Left hindlimb (tissue), 1 donor: ENCODE measurements around the gene LYSMD2.

Experiments used
- DNase-seq: peaks from one replicate; pipeline ENCODE4 v3.0.0-alpha.2; 2018

Gene LYSMD2

DNA sequence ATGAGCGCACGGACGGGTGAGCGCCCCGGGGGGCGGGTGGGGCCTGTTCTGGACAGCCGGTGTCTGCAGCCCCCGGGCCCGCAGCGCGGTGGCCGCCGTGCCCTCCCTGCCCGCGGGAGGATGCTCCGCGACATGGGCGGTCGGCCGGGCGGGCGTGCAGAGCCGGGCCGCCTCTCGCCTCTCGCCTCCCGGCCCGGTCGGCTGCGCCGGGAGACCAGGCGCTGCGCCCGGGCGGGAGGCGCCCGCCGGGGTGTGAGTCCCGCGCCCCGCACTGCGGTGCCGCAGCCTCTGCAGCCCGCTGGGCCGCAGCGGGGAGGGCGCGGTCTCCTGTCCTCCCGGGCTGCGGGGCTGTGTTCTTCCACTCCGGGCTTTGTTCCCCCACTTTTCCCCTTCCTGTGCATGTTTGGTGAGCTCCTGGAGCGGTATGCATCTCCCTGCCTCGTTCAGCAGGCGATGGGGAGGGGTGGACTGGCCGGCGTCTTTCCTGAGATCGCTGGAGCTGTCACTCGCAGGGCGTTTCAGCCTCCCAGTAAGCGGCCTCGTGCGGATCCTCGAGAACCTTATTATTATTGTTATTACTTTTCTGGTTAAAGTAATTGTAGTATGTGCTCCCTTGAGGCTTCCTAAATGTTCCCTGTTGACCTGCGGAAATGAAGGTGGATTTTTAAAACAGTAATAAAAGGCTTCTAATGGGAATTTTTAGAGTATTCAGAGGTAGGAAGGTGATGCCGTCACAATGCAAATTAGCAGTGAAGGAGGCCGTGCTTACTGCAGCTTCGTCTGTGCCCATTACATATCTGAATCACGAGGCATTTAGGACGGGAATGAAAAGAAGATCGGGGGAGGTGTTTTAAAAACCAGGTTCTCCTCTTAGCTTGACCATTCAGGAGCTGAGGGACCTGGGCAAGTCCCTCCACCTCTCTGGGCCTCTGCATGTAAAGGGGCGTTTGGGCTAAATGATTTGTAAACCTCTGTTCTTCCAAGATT, 14.5 kb upstream of the LYSMD2 start:
- DNase-seq: peak; percentile 49

DNA sequence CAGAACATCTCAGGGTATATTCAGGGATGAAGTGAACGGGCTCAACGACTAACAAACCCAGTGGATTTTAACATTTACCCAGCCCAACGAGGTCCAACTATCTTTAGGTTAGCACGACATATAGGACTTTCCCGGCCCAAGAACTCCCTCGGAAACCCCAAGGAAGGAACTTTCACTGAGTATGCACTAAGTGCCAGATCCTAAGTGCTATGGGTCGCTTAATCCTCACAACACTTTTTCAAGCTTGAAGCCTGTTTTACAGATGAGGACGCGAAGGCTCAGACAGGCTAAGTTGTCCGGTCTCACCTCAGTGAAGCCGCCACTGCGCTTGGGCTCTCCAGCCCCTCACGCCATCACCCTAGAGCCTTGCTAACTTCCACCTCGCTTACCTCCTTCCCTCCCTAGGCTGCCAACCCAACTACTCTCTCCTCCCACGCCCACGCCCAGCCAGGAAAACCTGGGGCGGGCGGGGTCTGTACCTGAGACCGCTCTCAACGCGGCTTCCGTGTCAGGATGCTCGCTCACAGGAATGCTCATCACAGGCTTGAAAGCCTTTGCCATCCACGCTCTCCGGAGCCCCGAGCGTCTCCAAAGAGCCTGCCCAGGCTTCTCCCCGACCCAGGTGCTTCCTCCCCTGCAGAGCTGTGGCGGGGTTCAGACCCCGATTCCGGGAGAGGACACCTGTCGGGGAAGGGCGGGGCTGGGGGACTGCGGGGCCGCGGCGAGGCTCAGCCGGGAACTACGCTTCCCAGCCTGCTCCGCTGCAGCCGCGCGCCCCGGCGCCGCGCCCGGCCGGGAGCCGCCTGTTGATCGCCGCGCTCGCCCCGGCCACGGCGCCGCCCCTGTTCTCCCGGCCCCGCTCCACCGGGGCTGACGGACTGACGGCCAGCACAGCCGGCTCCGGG, 13.6 kb upstream of the LYSMD2 start, which contains the start of gene TMOD2:
Gene TMOD2, plus strand, starts transcription at position 806 of the 905 bp plus-strand sequence. CDS start 14,845 bp downstream, outside the sequence.
- DNase-seq: peak; percentile 40

DNA sequence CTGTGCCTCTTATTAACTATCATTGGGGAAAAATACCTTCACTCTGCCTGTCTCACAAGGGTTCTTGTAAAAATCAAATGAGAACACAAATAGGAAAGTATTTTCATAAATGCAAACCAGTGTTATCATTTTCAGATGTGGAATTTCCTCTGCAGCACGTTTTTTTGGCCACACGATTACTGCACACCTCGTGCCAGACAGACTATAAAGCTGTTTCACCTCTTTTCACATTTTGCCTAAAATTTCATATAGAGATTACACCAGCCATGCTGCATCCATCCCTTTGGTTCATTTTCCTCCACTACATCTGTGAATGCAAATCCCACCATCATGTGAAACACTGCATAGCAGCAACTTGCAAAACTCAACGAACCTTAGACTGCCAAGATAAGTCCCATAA, 12.7 kb upstream of the LYSMD2 start:
- DNase-seq: no peak

DNA sequence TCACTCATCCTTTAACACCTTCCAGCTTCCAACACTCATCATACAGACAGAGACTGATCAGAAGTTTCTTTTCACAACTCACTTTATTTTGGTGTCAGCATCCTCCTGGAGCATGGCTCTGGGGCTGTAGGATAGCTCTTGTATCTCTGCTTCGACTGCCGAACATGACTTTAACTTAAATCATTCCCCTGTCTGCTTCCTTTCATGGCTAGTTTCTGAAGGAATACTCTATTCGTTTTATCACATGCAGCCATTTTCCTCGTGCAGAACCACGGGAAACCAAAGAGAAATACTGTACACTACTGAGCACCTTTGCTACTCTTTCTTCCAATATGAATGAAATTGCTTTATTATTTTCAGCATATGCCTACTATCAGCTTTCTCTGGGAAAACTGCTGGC, 11.9 kb upstream of the LYSMD2 start:
- DNase-seq: no peak

DNA sequence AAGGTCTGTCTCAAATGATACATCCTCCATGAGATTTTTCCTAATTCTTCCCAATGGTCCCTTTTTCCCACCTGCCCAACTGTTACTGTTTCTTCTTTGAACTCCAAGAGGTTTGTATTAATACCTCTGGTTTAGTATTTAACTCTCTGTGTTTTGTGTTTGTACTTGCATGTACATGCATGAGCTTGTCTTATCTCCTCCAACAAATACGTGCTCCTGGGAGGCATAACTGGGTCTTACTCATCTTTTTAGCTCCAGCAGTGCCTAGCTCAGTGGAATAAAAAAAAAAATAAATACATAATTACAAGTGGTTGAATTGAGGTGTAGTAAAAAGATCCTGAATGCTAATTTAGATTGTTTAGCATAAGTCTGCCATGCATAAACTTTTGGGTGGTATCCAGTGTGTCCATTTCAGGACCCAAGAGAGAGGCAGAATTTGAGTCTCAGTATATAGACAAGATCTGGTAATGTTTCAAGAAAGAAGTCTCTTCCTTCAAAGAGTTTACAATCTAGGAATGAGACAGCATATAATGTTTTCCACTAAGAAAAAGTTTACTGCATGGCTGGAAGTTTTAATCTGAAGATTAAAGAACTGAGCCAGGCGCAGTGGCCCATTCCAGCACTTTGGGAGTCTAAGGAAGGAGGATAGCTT, 1.7 kb upstream of the LYSMD2 start:
- DNase-seq: no peak

DNA sequence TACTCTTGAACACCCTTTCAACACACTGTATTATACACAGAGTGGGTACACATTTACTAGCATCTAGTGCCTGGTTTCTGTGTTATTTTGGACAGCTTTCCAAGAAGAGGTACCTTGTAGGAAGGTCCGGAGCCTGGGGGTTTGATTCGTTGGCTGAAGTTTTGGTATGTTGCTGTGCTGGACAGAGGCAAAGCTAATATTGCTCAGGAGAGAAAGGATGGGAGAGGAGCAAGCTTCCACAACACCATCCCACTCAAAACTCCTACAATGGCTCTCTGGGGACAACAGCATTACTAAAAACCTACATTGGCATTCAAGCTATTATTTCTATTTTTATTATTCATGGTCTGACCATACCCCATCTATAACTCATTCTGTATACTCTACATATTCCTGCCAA, 1.1 kb upstream of the LYSMD2 start:
- DNase-seq: no peak

DNA sequence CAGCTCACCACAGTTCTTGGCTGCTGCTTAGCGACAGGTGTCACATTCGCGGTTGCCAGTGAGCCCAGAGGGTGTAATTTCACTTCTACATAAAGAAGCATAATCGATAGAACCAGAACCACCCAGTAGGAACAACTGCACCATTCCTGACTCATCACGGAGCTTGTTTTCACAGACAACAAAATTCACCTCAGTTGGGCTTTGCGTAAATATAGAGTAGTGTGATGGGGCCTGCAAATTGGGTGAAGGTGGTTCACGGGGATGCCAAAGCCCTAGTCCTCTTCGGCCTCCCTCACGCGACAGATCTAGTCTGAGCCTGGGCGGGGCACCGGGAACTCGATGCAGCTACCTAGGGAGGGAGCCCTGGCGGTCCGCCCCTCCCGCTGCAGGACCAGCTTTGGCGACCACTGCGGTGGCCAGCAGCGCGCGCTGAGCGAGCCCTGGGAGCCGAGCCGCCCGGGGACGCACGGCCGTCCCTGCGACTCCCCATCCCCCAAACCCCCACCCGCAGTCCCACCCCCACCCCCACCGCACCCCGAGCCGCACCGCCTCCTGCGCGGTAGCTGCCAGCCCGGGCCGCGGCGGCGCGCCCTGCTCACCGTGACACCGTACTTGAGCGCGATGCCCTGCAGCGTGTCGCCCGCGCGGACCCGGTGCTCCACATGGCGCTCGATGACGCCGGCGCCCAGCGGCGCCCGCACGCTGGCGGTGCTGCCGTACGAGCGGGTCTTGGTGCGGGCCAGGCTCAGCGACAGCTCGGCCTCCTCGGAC, 519 bp downstream of the LYSMD2 start:
- DNase-seq: peak; percentile 42

DNA sequence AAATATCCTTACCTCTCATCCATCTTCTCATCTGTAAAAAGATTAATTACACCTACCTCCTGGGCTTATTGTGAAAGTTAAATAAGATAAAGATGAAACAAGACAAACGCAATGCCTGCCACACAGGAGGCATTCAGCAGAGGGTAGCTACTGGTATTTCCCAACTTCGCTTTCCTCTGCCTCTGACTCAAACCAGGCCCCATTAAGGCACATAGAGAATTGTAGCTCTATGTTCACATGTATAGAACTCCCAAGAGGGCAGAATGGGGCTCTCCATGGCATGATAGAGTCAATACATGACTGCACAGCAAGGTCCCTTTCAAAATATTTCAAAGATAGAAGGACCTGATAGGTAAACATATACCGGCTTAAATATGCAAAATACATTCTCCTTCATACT, 1.4 kb downstream of the LYSMD2 start:
- no peak for DNase-seq

DNA sequence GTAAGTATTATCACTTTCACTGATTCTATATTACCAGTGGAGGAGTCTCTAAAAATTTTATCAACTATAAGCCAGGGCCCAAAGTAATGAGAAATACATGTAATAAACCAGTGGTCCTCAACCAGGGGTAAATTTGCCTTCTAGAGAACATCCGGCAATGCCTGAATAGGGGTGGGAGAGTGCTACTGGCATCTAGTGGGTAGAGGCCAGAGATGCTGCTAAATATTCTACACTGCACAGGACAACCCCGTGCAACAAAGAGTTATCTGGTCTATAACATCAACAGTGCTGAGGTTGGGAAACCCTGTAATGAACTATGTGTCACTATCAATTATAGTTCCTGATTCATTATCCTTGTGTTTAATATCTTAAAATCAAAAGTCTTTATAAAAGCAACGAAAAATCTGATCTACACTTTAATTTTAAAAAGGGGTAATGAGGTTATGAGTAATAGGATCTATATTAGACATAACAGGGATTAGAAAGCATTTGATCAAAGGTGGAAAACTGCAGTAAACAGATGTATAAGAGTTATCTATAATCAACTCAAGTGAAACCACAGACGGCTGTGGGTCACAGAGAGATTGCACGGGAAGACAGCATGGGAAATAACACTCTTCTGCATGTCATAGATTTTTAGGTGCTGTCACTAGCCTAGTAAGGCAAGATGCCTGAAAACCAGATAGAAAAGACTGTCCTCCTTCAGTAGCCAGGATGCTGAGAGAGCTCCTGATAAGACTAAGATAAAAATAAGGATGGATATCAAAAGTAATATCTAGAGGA, 2.0 kb downstream of the LYSMD2 start:
- DNase-seq: no peak

DNA sequence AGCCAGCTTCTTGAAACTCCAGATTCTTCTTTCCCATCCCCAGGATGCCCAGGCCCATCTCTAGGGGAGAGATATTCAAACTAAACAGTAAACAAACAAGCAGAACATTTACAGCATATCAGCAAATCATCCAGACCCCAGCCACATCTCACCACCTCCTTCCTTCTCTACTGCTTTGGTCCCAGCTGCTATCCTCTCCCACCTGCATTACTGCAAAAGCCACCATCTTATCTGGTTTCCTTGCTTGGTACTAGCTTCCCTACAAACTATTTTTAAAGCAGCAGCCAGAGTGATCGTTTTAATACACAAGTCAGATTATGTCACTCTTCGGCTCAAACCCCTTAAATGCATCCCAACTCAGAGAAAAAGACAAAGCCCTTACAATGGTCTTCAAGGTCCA, 4.8 kb downstream of the LYSMD2 start:
- no peak for DNase-seq

DNA sequence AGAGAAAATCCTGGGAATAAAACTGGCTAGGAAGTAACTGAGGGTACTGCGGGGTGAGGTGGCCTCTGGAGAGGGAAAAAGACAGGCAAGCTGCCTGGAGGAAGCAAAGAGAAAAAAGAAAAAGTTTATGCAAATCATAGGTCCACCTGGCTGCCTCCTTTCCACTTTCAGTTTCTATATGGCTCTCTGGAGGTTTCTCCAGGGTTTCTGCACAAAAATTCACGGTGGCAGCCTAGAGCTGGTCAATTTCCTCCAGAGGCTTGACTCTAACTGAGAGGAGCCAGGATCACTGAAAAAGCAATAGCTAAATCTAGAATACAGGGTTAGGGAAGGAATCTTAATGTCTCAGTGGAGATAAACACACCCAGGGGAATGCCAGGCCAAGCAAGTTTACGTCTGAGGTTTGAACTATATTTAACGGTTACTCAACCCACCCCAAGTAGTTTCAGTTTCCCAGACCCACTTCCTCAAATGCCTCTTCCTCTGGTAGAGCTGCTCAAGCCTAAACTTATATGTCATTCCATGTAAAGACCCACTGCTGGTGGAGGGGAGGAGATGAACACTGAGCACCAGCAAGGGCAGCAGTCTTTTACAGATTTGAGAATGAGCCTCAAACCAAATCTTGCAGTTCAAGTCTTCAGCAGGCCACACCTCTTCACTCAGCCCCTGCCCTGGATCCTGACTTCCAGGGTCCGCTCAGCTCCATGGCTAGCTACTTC, 5.7 kb downstream of the LYSMD2 start:
- DNase-seq: no peak

DNA sequence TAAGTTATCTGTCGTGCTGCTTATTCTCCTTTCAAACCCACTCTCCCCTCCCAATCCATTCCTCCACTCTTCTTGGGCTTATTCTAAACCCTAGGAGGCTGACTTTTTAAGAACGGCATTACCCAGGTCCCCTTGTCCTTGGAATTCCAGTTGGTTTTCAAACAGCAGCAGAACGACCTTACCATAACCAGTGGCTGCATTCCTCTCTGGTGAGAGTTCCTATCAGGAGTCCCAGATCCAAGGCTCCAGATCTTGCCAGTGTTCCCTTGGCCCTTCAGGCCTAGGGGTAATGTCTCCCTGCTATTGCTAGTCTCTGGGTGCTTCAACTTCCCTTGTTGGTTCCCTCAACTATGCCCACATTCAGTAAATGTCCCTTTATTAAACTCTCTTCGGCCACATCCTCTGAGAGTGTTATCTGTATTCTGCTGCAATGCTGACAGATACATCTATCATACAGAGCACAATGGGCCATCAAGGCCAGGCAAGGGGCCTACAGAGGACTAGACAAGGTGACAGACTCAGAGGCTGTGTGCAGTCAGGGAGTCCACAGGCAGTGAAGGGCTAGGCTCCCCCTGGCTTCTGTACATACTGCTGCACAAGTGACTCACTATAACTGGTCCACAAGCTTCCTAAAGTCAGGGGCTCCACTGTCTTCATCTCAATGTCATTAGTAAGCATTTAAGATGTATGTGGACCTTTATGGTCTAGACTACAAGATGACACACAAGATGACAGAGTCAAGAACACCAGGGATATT, 10.1 kb downstream of the LYSMD2 start:
- DNase-seq: no peak

DNA sequence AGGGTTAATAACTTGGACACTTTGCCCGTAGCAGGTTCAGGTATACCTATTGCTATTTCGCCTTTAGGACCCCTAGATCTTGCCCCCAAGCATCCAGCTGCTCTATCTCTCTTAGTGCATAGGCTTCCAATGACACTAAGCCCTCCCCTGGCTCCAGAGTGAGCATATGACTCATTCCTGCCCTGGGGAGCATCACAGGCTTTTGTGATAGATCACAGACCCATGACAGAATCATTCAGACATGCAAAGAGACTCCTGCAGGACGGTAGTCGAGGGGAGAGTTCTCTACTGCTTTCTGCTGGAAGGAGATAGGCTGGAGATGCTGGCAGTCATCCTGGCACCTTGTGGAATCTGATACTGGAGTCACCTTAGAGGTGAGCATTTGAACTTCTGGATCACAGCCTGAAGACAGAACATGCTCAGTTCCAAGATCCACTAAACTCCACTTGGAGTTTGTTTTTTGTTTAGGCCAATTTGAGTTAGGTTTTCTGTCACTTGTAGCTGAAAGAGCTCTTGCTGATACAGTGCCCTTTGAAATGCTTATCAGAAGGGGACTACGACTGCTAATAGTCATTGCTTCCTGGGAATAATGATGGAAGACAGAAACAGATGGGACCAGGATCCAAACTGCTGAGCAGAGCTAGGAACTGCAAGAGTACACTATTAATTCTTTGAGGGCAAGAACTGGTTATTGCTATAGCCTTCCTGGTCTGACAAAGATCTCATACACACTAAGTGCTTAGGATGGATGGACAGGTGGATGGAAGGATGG, 11.0 kb downstream of the LYSMD2 start:
- no peak for DNase-seq

DNA sequence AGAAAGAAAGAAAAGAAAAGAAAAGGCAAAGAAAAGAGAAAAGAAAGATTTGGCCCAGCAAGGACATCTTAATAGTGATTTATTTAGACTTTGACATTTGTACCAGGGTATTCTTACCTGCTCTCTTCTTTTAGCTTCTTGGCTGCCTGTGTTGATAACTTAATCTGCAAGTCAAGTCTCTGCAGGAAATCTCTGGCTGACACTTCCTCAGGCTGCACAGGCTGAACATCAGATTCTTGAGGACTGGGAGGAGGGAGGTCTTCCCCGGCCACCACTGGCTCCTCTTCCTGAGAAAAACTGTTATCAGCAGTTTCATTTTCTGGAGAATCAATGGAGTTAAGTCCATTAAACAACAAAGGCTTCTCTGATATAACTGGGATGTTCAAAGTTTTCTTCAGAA, 12.8 kb downstream of the LYSMD2 start:
- DNase-seq: no peak

DNA sequence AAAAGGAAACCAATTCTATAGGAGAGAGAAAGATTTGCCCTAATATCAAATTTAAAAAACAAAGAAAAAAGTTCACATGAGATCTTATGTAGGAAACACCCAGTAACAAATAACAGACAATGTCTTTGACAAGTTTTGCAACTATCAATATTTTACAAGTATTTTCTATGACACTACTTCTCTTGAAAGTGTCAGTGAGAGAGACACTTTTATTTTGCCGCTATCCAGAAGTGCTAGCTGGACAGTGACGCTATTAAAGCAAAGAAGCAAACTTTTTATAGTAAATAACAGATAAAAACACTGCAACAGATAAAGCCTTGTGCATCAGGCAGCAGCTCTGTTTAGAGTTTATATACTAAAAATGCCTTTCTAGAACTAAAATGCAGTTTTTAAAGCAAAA, 13.3 kb downstream of the LYSMD2 start:
- DNase-seq: no peak

DNA sequence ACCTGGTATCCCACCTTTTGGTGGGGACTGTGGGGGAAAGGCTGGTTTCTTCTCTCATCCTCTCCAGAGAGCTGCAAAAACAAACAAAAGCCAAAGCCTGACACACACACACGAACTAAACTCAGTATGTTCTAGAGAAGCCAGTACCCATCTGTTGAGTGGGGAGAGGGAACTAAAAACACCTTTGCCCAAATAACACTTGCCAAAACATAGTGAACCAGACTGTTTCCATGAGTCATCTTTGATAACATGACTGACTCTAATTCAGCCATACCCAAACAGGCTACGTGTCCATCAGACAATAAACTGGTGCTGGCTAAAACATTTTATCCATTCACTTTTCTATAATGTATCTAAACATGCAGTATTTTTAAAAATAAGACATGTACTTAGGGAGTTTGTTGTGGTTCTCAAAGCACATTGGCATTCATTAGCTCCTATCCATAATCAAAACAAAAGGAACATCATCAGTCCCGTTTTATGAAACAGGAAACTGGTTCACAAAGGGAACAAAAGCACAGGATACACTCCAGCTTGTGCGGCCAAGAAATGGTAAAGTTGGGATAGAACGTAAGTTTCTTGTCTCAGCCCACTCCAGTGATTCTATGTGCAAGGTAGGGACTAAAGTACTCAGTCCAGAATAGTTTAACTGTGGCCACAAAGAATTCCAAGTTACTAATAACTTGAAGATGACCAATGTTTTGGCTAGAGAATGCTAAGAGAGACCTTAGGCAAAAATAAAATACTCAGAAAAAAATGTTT, 16.1 kb downstream of the LYSMD2 start:
- no peak for DNase-seq

DNA sequence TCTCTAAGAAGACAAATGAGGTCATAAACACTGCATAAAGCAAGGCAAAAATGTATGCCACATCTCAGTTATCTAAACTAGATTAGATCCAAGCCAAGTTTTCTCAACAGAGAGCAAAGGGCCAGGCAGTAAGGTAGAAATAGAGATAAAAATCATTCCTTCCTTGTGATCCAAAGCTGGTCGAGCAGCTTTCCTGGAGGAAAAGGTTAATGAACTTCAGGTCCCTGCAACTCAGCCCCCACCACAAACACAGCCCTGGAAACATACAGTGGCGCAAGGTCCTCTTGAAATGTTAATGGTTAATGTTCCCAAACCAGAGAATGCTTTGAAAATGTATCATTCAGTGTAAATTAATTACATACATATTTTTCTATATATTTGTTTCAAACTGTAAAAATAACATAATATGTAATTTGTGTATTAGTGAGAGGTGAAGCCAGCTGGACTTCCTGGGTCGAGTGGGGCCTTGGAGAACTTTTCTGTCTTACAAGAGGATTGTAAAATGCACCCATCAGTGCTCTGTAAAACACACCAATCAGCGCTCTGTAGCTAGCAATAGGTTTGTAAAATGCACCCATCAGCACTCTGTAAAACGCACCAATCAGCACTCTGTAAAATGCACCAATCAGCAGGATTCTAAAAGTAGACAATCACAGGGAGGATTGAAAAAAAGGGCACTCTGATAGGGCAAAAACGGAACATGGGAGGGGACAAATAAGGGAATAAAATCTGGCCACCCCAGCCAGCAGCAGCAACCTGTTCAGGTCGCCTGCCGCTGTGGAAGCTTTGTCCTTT, 17.1 kb downstream of the LYSMD2 start:
- DNase-seq: no peak
